IMR-90 (cell line): Measurements from ENCODE around the gene TULP3. TPM values are rescaled to one million over a fixed set of nuclear protein-coding genes. Genes with fewer than 3 reads are reported as not detected.

Experiments used
- ATAC-seq: fragments of 200-7000 bp; cut with Tn5 transposase; 2 replicates; pipeline ENCODE4 v1.9.1; 2020; ENCODE audit warnings: low read depth, mild to moderate bottlenecking, moderate library complexity
- BruUV-seq: library from RNA; stranded (reverse); fragments of 400-500 nt; replicated peaks from 2 replicates; lab custom pipeline; 2021; lab: Mats Ljungman, UMichigan
- CTCF ChIA-PET: fragments of 300-600 bp; formaldehyde crosslinking; extraction: SDS; loops from one replicate; lab custom pipeline; 2021; ENCODE audit warnings: antibody characterized with exemption; lab: Yijun Ruan, JAX
- POLR2A ChIA-PET: fragments of 300-600 bp; sonication (Branson Sonifier 250); formaldehyde crosslinking; loops from one replicate; lab custom pipeline; 2022; ENCODE audit warnings: antibody characterized with exemption; ENCODE audit not compliant: unreplicated experiment; lab: Charles Lee
- DNase-seq: peaks from one replicate; pipeline ENCODE4 v3.0.0; 2013
- H2AFZ ChIP-seq: replicated peaks from 2 replicates; pipeline ENCODE3; 2013; ENCODE audit warnings: low read length, mild to moderate bottlenecking; ENCODE audit not compliant: poor library complexity
- H2AK5ac ChIP-seq: 2 replicates; pipeline ENCODE4 v1.6.1; 2013; ENCODE audit warnings: low read depth, low read length, inconsistent platforms
- H2AK9ac ChIP-seq: replicated peaks from 2 replicates; pipeline ENCODE3; 2013; ENCODE audit warnings: mild to moderate bottlenecking, low read depth, low read length, moderate library complexity; ENCODE audit not compliant: poor library complexity
- H2BK120ac ChIP-seq: 2 replicates; pipeline ENCODE4 v1.6.1; 2013; ENCODE audit warnings: low read depth, low read length, inconsistent platforms
- H2BK15ac ChIP-seq: 3 replicates; pipeline ENCODE4 v1.6.1; 2013; ENCODE audit warnings: low read depth, low read length, inconsistent platforms
- H2BK20ac ChIP-seq: 2 replicates; pipeline ENCODE4 v1.6.1; 2013; ENCODE audit warnings: low read depth, mild to moderate bottlenecking, inconsistent platforms, low read length, moderate library complexity
- H2BK5ac ChIP-seq: 2 replicates; pipeline ENCODE4 v1.6.1; 2013; ENCODE audit warnings: mild to moderate bottlenecking, low read depth, low read length, inconsistent platforms; ENCODE audit not compliant: poor library complexity, severe bottlenecking
- H3K14ac ChIP-seq: replicated peaks from 2 replicates; pipeline ENCODE4 v1.6.1; 2013; ENCODE audit warnings: low read depth, low read length, inconsistent platforms
- H3K18ac ChIP-seq: 2 replicates; pipeline ENCODE4 v1.6.1; 2013; ENCODE audit warnings: low read depth, low read length, control low read depth
- H3K23ac ChIP-seq: 2 replicates; pipeline ENCODE4 v1.6.1; 2013; ENCODE audit warnings: low read depth, low read length, inconsistent platforms
- H3K27ac ChIP-seq: 2 replicates; pipeline ENCODE4 v1.5.1; 2013; ENCODE audit warnings: mild to moderate bottlenecking, control low read depth, low read length; ENCODE audit not compliant: insufficient read depth
- H3K27me3 ChIP-seq: 2 replicates; pipeline ENCODE4 v1.6.1; 2013; ENCODE audit warnings: low read length; ENCODE audit not compliant: control insufficient read depth, insufficient read depth
- H3K36me3 ChIP-seq: 2 replicates; pipeline ENCODE4 v1.6.1; 2013; ENCODE audit warnings: low read length, mixed read lengths; ENCODE audit not compliant: control insufficient read depth, insufficient read depth
- H3K4ac ChIP-seq: 2 replicates; pipeline ENCODE4 v1.6.1; 2013; ENCODE audit warnings: low read depth, low read length, inconsistent platforms
- H3K4me1 ChIP-seq: 2 replicates; pipeline ENCODE4 v1.6.1; 2013; ENCODE audit warnings: low read length, mixed read lengths; ENCODE audit not compliant: control insufficient read depth, insufficient read depth
- H3K4me2 ChIP-seq: 2 replicates; pipeline ENCODE4 v1.6.1; 2013; ENCODE audit warnings: low read depth, mild to moderate bottlenecking, control low read depth, low read length, moderate library complexity
- H3K4me3 ChIP-seq: 2 replicates; pipeline ENCODE4 v1.5.1; 2013; ENCODE audit warnings: low read depth, mild to moderate bottlenecking, control low read depth, low read length, moderate library complexity; ENCODE audit not compliant: insufficient read depth
- H3K56ac ChIP-seq: 2 replicates; pipeline ENCODE4 v1.6.1; 2013; ENCODE audit warnings: low read length, inconsistent platforms; ENCODE audit not compliant: insufficient read depth; ENCODE audit errors: extremely low read depth
- H3K79me1 ChIP-seq, 2 experiments: 2 replicates each; pipeline ENCODE4 v1.6.1; 2013; ENCODE audit warnings: low read length in 2 of 2, inconsistent platforms in 1 of 2, low read depth in 1 of 2
- H3K9ac ChIP-seq: 2 replicates; pipeline ENCODE4 v1.6.1; 2013; ENCODE audit warnings: low read depth, low read length, control low read depth
- H3K9me1 ChIP-seq: 2 replicates; pipeline ENCODE4 v1.6.1; 2013; ENCODE audit warnings: low read length, inconsistent platforms; ENCODE audit not compliant: insufficient read depth
- H3K9me3 ChIP-seq: 2 replicates; pipeline ENCODE4 v1.6.1; 2013; ENCODE audit warnings: low read length; ENCODE audit not compliant: control insufficient read depth, insufficient read depth
- H4K20me1 ChIP-seq: 2 replicates; pipeline ENCODE4 v1.6.1; 2013; ENCODE audit warnings: low read length, inconsistent platforms; ENCODE audit not compliant: insufficient read depth
- H4K5ac ChIP-seq: 2 replicates; pipeline ENCODE4 v1.6.1; 2013; ENCODE audit warnings: mild to moderate bottlenecking, low read depth, low read length, control low read depth
- H4K8ac ChIP-seq, 2 experiments: 2 replicates each; pipeline ENCODE4 v1.6.1; 2013; ENCODE audit warnings: low read depth in 2 of 2, low read length in 2 of 2, control low read depth in 1 of 2, inconsistent platforms in 1 of 2
- H4K91ac ChIP-seq: 2 replicates; pipeline ENCODE4 v1.6.1; 2013; ENCODE audit warnings: low read depth, low read length, inconsistent platforms; ENCODE audit not compliant: insufficient read depth
- BHLHE40 ChIP-seq: fragments of 150-350 bp; IDR thresholded peaks from 2 replicates; pipeline ENCODE4 v1.6.1; 2016; ENCODE audit warnings: mild to moderate bottlenecking, low read depth, low read length
- CEBPB ChIP-seq: IDR thresholded peaks from 2 replicates; pipeline ENCODE4 v1.6.1; 2012; ENCODE audit warnings: low read depth, low read length, improper control_type of control experiment
- FOS ChIP-seq: fragments of 150-350 bp; IDR thresholded peaks from 2 replicates; pipeline ENCODE4 v1.6.1; 2016; ENCODE audit warnings: low read depth, low read length
- MAZ ChIP-seq: IDR thresholded peaks from 2 replicates; pipeline ENCODE4 v1.6.1; 2012; ENCODE audit warnings: low read depth, mild to moderate bottlenecking, low read length, improper control_type of control experiment, moderate library complexity, borderline replicate concordance
- NFE2L2 ChIP-seq: fragments of 150-350 bp; IDR thresholded peaks from 2 replicates; pipeline ENCODE4 v1.6.1; 2016; ENCODE audit warnings: low read depth, mild to moderate bottlenecking, low read length
- POLR2A ChIP-seq: IDR thresholded peaks from 2 replicates; pipeline ENCODE4 v1.6.1; 2012; ENCODE audit warnings: mild to moderate bottlenecking, low read depth, low read length
- RAD21 ChIP-seq: IDR thresholded peaks from 2 replicates; pipeline ENCODE4 v1.6.1; 2012; ENCODE audit warnings: low read length, improper control_type of control experiment
- RCOR1 ChIP-seq: IDR thresholded peaks from 2 replicates; pipeline ENCODE4 v1.6.1; 2012; ENCODE audit warnings: mild to moderate bottlenecking, low read length, improper control_type of control experiment; ENCODE audit not compliant: insufficient replicate concordance
- SMC3 ChIP-seq: fragments of 150-350 bp; IDR thresholded peaks from 2 replicates; pipeline ENCODE4 v1.6.1; 2016; ENCODE audit warnings: low read depth, mild to moderate bottlenecking, antibody characterized with exemption, low read length, moderate library complexity
- WGBS, 2 experiments: methylation state at CpG; one replicate each; pipeline versions ENCODE4 v1.1.5 to v1.1.7; 2013; ENCODE audit warnings: missing lambda C conversion rate in 2 of 2; ENCODE audit not compliant: insufficient read length in 1 of 2; ENCODE audit errors: extremely low coverage in 2 of 2; 5-methylcytosine and 5-hydroxymethylcytosine counted together
- dilution Hi-C: fragments of 300-500 bp; cut with HindIII; formaldehyde crosslinking; loops from one replicate; pipeline ENCODE4 v1.14.3; 2018; ENCODE audit warnings: low sequenced_read_pairs; ENCODE audit not compliant: unreplicated experiment
- in situ Hi-C: fragments of 300-500 bp; cut with MboI; formaldehyde crosslinking; loops from 3 replicates; pipeline ENCODE4 v1.14.3; 2019; ENCODE audit warnings: low sequenced_read_pairs, inconsistent platforms, mixed read lengths
- intact Hi-C: fragments of 100-400 bp; cut with micrococcal nuclease; formaldehyde crosslinking; loops from 2 replicates; pipeline ENCODE4 v1.10.0; 2022
- polyA plus RNA-seq, 3 experiments: library from polyadenylated mRNA; depleted of rRNA; stranded (reverse); fragments of >200 nt; gene quantifications; 2 replicates each; pipeline ENCODE4 v1.2.3, GENCODE V29; 2012; ENCODE audit warnings: low replicate concordance in 1 of 3
- total RNA-seq: library from RNA; depleted of rRNA; stranded (reverse); fragments of >200 nt; gene quantifications from 2 replicates; pipeline ENCODE4 v1.2.3, GENCODE V29; 2012
- TF ChIP-seq, protein P1 (sequence below): fragments of 150-350 bp; IDR thresholded peaks from 2 replicates; pipeline ENCODE4 v1.6.1; 2016; ENCODE audit warnings: low read depth, mild to moderate bottlenecking, low read length, moderate library complexity, borderline replicate concordance
- TF ChIP-seq, protein P2 (sequence below): conservative IDR thresholded peaks from 2 replicates; pipeline ENCODE4 v1.5.1; 2012; ENCODE audit warnings: mild to moderate bottlenecking, low read depth, low read length, improper control_type of control experiment

TULP3 gene
- total and polyA plus RNA-seq, 2 of the 4 experiments (the other 2 are of a cell fraction) = 35.2 to 35.5 TPM

DNA sequence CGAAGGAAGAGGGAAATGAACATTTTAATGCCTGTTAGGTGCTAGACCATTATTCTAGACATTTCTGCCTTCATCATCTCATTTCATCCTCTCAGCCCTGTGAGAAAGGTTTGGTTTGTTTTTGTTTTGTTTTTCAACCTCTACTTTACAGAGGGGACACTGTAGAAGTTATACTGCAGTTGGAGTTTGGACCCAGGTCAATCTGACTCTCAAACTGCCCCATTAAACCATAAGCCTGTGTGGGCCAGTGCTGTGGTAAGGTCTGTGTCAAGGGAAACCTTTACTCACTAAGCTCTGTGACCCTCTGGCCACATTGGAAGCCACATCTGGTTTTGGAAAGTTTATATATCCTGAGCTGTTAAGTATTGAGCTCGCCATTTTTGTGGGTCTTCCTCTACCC, 77.0 kb downstream of the TULP3 start:
- Histone ChIP-seq H3K9me3 (no peaks in the 10 kb centered on the region), H4K20me1 (peaks cover 4% of the 10 kb centered on the region), H3K4ac (no peak overlapping the region), H2AK9ac (no peak overlapping the region), H4K8ac (no peak overlapping the region), H4K91ac (no peak overlapping the region), H3K4me1 (peaks cover 3% of the 10 kb centered on the region), H2AFZ (no peak overlapping the region), H2BK120ac (no peak overlapping the region), H2BK5ac (no peak overlapping the region), H3K36me3 (peaks cover 2% of the 10 kb centered on the region; the same call in 1 of the 2 replicates), H3K4me3 (no peak overlapping the region), H3K23ac (no peak overlapping the region), H3K79me1 (peaks cover 26 to 62% of the 10 kb centered on the region in 2 experiments), H4K5ac (no peak overlapping the region), H3K9ac (no peak overlapping the region), H2BK15ac (no peak overlapping the region), H3K27me3 (no peaks in the 10 kb centered on the region), H3K9me1 (peaks cover 30% of the 10 kb centered on the region; the same call in 1 of the 2 replicates), H3K27ac (no peak overlapping the region), H3K4me2 (no peak overlapping the region), H3K14ac (no peak overlapping the region), H2AK5ac (no peak overlapping the region), H3K18ac (no peak overlapping the region), H2BK20ac (no peak overlapping the region), H3K56ac (no peak overlapping the region)
- in situ Hi-C loops (no loop called here), dilution Hi-C loops (no loop called here), intact Hi-C loops (no loop called here)
- no TSS peak for BruUV-seq
- DNase-seq (no peak), ATAC-seq (no peak)
- no CpG with 5 or more reads among the region's 2 CpGs for WGBS, 2 experiments
- CTCF ChIA-PET = no interaction called here
- TF ChIP-seq FOS = no peak
- no peak for TF ChIP-seq NFE2L2
- no peak for TF ChIP-seq POLR2A
- TF ChIP-seq RAD21 = no peak
- no peak for TF ChIP-seq BHLHE40
- TF ChIP-seq, protein P1, sequence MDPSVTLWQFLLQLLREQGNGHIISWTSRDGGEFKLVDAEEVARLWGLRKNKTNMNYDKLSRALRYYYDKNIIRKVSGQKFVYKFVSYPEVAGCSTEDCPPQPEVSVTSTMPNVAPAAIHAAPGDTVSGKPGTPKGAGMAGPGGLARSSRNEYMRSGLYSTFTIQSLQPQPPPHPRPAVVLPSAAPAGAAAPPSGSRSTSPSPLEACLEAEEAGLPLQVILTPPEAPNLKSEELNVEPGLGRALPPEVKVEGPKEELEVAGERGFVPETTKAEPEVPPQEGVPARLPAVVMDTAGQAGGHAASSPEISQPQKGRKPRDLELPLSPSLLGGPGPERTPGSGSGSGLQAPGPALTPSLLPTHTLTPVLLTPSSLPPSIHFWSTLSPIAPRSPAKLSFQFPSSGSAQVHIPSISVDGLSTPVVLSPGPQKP = no peak
- TF ChIP-seq RCOR1 = no peak
- TF ChIP-seq, protein P2, sequence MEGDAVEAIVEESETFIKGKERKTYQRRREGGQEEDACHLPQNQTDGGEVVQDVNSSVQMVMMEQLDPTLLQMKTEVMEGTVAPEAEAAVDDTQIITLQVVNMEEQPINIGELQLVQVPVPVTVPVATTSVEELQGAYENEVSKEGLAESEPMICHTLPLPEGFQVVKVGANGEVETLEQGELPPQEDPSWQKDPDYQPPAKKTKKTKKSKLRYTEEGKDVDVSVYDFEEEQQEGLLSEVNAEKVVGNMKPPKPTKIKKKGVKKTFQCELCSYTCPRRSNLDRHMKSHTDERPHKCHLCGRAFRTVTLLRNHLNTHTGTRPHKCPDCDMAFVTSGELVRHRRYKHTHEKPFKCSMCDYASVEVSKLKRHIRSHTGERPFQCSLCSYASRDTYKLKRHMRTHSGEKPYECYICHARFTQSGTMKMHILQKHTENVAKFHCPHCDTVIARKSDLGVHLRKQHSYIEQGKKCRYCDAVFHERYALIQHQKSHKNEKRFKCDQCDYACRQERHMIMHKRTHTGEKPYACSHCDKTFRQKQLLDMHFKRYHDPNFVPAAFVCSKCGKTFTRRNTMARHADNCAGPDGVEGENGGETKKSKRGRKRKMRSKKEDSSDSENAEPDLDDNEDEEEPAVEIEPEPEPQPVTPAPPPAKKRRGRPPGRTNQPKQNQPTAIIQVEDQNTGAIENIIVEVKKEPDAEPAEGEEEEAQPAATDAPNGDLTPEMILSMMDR = no peak
- TF ChIP-seq CEBPB = no peak
- no peak for TF ChIP-seq SMC3
- no peak for TF ChIP-seq MAZ
- POLR2A ChIA-PET = no interaction called here
